ENCODE data around the gene SRPK3.
A peak's percentile ranks its signal among the peaks of the same experiment; 100 is the strongest.
"Not testable (repeated sequence)": the region's sequence is repeated elsewhere in the genome, so short reads cannot be mapped to it uniquely, and the experiment has no call there.

Gene SRPK3

GRCh38 chrX:153816831-153817690 lies 36.2 kb downstream of the SRPK3 start:
- H3K4me1 Mint-ChIP-seq = peaks cover 20% of the 10 kb centered on the region
- H3K9me3 Mint-ChIP-seq = no peaks in the 10 kb centered on the region
- peaks cover 11% of the 10 kb centered on the region for H3K27me3 Mint-ChIP-seq
- peak; percentile 58 for ATAC-seq
- H3K4me3 Mint-ChIP-seq = no peak overlapping the region
- peak; percentile 34 for DNase-seq
- no peak overlapping the region for H3K27ac Mint-ChIP-seq
- H3K36me3 Mint-ChIP-seq (ENCODE audit: low read depth) = no peaks in the 10 kb centered on the region

GRCh38 chrX:153818064-153818463 lies 37.2 kb downstream of the SRPK3 start:
- not testable (repeated sequence) for DNase-seq; H3K36me3 Mint-ChIP-seq (ENCODE audit: low read depth); H3K9me3 Mint-ChIP-seq; H3K4me3 Mint-ChIP-seq; H3K27ac Mint-ChIP-seq; ATAC-seq
- peaks cover 27% of the 10 kb centered on the region for H3K4me1 Mint-ChIP-seq
- peaks cover 11% of the 10 kb centered on the region for H3K27me3 Mint-ChIP-seq

DNA sequence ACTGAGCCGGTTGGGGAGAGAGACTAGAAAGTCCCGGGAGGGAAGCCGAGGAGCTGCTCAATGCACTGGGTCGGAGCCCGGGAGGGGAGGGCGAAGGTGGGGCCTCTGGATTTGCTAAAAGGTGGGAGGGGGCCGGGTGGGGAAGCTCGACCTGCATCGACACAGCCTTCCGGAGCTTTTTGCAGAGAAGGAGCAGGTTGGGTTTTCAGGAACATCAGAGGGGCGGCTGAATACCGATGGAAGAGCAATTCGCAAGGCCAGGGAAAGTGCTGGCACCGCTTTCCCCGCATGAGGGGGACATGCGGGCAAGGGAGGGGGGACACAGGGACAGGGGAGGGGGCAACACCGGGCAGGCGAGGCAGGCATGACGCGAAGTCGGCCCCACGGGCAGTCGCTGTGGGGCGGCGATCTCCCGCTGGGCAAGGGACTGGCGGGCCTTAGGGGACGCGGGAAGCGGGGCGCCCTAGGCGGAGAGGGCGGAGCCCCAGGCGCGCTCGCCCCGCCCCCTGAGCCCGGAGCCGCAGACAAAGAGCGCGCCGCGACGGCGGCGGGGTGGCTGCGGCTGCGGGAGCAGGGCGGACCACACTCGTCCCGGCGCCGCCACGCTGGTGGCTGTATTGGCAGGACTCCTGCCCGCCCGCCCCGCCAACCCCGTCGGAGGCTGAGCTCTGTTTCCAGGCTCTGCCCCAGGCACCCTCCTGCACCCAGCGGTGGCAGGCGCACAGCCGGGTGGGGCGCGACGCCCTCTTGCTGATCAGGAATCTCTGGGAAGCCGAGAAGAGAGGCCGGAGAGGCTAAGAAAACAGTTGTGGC lies 37.9 kb downstream of the SRPK3 start:
- peaks cover 27% of the 10 kb centered on the region for H3K4me1 Mint-ChIP-seq
- H3K9me3 Mint-ChIP-seq = no peaks in the 10 kb centered on the region
- peak; percentile 51 for DNase-seq
- peaks cover 11% of the 10 kb centered on the region for H3K27me3 Mint-ChIP-seq
- peak; percentile 70 for ATAC-seq
- no peaks in the 10 kb centered on the region for H3K36me3 Mint-ChIP-seq (ENCODE audit: low read depth)
- H3K4me3 Mint-ChIP-seq = peak overlapping the region; percentile 34
- H3K27ac Mint-ChIP-seq = no peak overlapping the region

DNA sequence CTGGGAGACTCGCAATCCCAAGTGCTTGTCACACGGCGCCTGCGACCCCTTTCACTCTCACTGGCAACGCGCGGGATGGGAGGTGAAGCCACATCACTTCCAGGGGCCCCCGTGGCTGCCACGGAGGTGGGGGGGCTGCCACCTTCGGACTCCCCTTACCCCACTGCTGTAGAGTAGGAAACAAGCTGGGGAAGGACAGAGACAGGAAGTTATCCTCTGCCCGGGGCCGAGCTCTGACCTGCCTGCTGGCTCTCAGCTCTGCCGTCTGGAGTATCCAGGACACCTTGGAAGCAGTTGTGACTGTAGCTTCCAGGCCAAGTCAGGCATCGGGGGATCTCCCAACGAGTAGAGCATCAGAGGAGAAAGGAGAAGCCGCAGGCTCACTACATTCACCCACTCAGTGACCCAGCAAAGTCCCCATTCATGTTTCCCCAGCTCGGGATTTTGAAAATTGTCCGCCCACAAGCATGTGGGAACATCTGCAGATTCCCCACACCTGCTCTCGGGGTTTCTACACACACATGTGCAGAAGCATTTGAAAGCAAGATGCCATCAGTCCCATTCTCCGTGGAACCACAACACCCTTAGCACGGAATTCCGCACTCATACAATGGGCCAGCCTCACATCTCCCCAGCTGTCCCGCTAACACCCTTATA lies 38.7 kb downstream of the SRPK3 start:
- H3K4me1 Mint-ChIP-seq = peaks cover 26% of the 10 kb centered on the region
- peaks cover 11% of the 10 kb centered on the region for H3K27me3 Mint-ChIP-seq
- DNase-seq = no peak
- H3K4me3 Mint-ChIP-seq = peak overlapping the region; percentile 34
- H3K36me3 Mint-ChIP-seq (ENCODE audit: low read depth) = no peaks in the 10 kb centered on the region
- H3K9me3 Mint-ChIP-seq = no peaks in the 10 kb centered on the region
- ATAC-seq = no peak
- no peak overlapping the region for H3K27ac Mint-ChIP-seq

DNA sequence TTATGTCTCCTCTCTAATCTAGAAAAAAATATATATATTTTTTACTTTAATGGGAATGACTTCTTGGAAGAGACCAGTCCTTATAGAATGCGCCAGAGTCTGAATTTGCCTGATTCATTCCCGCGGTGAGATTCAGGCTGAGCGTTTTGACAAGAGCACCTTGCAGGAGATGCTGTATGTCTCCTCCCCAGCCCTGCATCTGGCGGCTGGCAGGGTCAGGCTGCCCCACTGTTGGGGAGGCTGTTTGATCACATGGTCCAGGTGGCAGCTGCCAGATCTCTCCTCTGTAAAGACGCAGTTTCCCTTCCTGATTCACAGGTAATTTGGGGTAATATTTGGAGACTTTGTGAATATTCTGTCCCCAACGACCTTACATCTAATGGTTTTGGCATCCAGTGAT lies 39.8 kb downstream of the SRPK3 start:
- no peak for ATAC-seq
- Mint-ChIP-seq H3K27ac (no peak overlapping the region), H3K4me1 (peaks cover 23% of the 10 kb centered on the region), H3K36me3 (ENCODE audit: low read depth) (no peaks in the 10 kb centered on the region), H3K27me3 (peaks cover 11% of the 10 kb centered on the region), H3K4me3 (no peak overlapping the region), H3K9me3 (no peaks in the 10 kb centered on the region)
- DNase-seq = no peak

GRCh38 chrX:153821066-153821465 lies 40.2 kb downstream of the SRPK3 start:
- H3K4me3 Mint-ChIP-seq = no peak overlapping the region
- no peaks in the 10 kb centered on the region for H3K36me3 Mint-ChIP-seq (ENCODE audit: low read depth)
- H3K9me3 Mint-ChIP-seq = no peaks in the 10 kb centered on the region
- peaks cover 23% of the 10 kb centered on the region for H3K4me1 Mint-ChIP-seq
- ATAC-seq = no peak
- no peak for DNase-seq
- no peak overlapping the region for H3K27ac Mint-ChIP-seq
- H3K27me3 Mint-ChIP-seq = peaks cover 13% of the 10 kb centered on the region

DNA sequence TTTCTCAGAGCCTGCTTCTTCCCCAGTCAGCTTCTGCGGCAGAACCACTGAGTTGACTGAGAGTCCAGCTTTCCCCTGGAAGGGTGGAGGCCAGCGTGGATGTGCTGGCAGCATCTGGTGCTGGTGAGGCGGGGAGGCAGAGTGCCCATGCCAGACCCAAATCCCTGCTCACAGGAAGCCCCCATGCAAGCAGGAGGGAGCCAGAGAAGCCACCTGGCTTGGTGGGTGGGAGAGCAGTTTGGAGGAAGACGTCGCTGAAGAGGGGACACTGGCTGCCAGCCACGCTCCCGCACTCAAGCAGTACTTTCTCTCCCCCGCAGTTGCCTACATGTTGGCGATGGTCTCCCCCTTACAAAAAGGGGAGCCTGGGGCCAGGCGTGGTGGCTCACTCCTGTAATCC lies 43.5 kb downstream of the SRPK3 start:
- H3K27ac Mint-ChIP-seq = no peak overlapping the region
- DNase-seq = no peak
- ATAC-seq = no peak
- peaks cover 11% of the 10 kb centered on the region for H3K27me3 Mint-ChIP-seq
- no peaks in the 10 kb centered on the region for H3K36me3 Mint-ChIP-seq (ENCODE audit: low read depth)
- H3K9me3 Mint-ChIP-seq = no peaks in the 10 kb centered on the region
- peaks cover 19% of the 10 kb centered on the region for H3K4me1 Mint-ChIP-seq
- no peak overlapping the region for H3K4me3 Mint-ChIP-seq

DNA sequence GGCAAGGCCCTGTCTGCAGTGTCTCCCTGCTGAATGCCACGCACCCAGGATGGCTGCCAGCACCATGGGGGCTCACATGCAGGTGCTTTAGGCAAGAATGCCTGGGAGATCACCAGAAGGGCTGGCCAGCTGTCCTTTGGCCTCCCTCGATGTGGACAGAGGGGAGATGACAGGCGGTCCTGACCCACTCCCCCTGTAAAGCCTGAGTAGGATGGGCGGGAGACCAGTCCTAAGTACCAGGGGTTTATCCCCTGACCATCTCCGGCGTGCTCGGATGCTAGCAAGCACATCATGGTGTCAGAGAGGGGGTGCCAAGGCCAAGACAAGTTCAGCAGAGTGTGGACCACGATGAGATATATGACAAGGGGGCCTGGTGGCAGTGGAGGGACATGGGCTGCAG lies 44.2 kb downstream of the SRPK3 start:
- ATAC-seq (no peak), DNase-seq (no peak)
- Mint-ChIP-seq H3K36me3 (ENCODE audit: low read depth) (no peaks in the 10 kb centered on the region), H3K27ac (no peak overlapping the region), H3K4me1 (peaks cover 19% of the 10 kb centered on the region), H3K4me3 (no peak overlapping the region), H3K27me3 (peaks cover 11% of the 10 kb centered on the region), H3K9me3 (no peaks in the 10 kb centered on the region)

DNA sequence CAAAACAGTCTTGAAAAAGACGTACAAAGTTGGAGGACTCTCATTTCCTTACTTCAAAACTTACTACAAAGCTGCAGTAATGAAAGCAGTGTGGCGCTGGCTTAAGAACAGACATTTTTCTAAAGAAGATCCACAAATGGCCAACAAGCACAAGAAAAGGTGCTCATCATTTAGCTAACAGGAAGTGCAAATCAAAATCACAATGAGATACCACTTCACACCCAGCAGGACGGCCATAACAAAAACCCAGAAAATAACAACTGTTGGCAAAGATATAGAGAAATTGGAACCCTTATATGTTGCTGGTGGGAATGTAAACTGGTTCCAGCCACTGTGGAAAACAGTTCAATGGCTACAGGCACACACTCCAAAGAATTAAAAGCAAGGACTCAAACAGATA lies 46.2 kb downstream of the SRPK3 start:
- Mint-ChIP-seq H3K27ac (no peak overlapping the region), H3K4me3 (no peak overlapping the region), H3K9me3 (no peaks in the 10 kb centered on the region), H3K27me3 (peaks cover 18% of the 10 kb centered on the region), H3K4me1 (peaks cover 10% of the 10 kb centered on the region), H3K36me3 (ENCODE audit: low read depth) (no peaks in the 10 kb centered on the region)
- DNase-seq (no peak), ATAC-seq (no peak)

GRCh38 chrX:153827903-153828302 lies 47.1 kb downstream of the SRPK3 start:
- H3K36me3 Mint-ChIP-seq (ENCODE audit: low read depth) = no peaks in the 10 kb centered on the region
- H3K4me1 Mint-ChIP-seq = peaks cover 3% of the 10 kb centered on the region
- no peak for ATAC-seq
- H3K27me3 Mint-ChIP-seq = peaks cover 18% of the 10 kb centered on the region
- no peak for DNase-seq
- H3K4me3 Mint-ChIP-seq = no peak overlapping the region
- no peaks in the 10 kb centered on the region for H3K9me3 Mint-ChIP-seq
- H3K27ac Mint-ChIP-seq = no peak overlapping the region

DNA sequence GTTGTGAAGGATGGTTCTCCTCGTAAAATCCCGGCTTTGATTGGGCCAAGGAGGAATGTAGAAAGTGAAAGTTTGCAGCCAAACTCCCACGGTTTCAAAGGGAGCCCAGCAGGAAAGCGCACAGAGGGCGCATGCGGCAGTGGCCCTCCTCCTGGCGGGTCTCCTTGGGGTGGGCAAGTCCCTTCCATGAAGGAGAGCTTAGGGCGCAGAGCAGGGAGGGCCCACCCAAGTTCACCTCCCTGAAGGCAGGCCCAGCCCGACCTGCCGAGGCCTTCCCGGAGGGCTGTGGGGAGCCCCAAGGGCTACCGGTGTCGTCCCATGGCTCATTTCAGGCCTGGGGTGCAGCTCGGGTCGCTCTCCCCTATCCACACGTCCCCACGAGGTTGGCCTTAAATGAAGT lies 47.5 kb downstream of the SRPK3 start:
- Mint-ChIP-seq H3K9me3 (no peaks in the 10 kb centered on the region), H3K4me3 (no peak overlapping the region), H3K4me1 (peaks cover 3% of the 10 kb centered on the region), H3K27ac (no peak overlapping the region), H3K36me3 (ENCODE audit: low read depth) (no peaks in the 10 kb centered on the region), H3K27me3 (peaks cover 18% of the 10 kb centered on the region)
- no peak for ATAC-seq
- no peak for DNase-seq

- Mint-ChIP-seq H3K27me3 (peaks cover 18% of the 10 kb centered on the region), H3K27ac (no peak overlapping the region), H3K36me3 (ENCODE audit: low read depth) (no peaks in the 10 kb centered on the region), H3K9me3 (no peaks in the 10 kb centered on the region), H3K4me1 (peaks cover 3% of the 10 kb centered on the region), H3K4me3 (peak overlapping the region; percentile 24)
- DNase-seq (no peak), ATAC-seq (no peak)
Observed at GRCh38 chrX:153828723-153829548, 48.1 kb downstream of the SRPK3 start.

DNA sequence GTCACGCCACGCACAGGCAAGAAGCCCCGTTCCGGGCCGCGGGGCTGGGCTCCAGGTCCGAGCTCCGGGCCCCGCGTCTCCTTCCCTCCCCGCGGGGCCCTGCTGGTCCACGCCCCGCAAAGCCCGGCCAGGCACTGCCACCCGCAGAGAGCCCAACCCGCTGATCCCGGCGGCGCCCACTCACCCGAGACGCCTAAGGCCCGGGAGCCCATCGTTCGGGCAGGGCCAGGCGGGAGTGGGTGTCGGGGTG lies 48.6 kb downstream of the SRPK3 start:
- Mint-ChIP-seq H3K4me1 (peaks cover 3% of the 10 kb centered on the region), H3K36me3 (ENCODE audit: low read depth) (no peaks in the 10 kb centered on the region), H3K9me3 (no peaks in the 10 kb centered on the region), H3K4me3 (peak overlapping the region; percentile 24), H3K27me3 (peaks cover 18% of the 10 kb centered on the region), H3K27ac (no peak overlapping the region)
- no peak for DNase-seq
- ATAC-seq = no peak
